AML-193 (cell line): ENCODE results near the gene HOXD12.
A peak's percentile ranks its signal among the peaks of the same experiment; 100 is the strongest.

Experiments
- DNase-seq, 2 experiments: peaks; one replicate each; lab custom pipeline; 2025; lab: John Stamatoyannopoulos, UW

Gene HOXD12

DNA sequence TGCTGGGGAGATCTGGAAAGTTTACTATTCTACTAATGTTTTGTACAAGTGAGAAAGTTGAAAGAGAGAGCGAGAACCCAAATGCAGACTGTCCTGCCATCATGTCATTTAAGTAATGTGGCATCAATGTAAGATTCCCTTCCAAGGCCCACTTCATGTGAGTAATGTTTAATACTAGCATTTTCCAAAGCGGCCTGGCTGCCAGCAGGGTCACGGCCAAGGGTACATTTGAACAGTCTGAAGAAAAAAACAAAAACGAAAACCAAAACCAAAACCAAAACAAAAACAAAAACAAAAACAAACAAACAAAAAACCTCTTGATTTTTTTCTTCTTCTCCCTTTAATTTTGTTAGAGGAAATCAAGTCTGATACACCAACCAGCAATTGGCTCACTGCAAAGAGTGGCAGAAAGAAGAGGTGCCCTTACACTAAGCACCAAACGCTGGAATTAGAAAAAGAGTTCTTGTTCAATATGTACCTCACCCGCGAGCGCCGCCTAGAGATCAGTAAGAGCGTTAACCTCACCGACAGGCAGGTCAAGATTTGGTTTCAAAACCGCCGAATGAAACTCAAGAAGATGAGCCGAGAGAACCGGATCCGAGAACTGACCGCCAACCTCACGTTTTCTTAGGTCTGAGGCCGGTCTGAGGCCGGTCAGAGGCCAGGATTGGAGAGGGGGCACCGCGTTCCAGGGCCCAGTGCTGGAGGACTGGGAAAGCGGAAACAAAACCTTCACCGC is 19.2 kb downstream of the HOXD12 start:
- DNase-seq = no peak

DNA sequence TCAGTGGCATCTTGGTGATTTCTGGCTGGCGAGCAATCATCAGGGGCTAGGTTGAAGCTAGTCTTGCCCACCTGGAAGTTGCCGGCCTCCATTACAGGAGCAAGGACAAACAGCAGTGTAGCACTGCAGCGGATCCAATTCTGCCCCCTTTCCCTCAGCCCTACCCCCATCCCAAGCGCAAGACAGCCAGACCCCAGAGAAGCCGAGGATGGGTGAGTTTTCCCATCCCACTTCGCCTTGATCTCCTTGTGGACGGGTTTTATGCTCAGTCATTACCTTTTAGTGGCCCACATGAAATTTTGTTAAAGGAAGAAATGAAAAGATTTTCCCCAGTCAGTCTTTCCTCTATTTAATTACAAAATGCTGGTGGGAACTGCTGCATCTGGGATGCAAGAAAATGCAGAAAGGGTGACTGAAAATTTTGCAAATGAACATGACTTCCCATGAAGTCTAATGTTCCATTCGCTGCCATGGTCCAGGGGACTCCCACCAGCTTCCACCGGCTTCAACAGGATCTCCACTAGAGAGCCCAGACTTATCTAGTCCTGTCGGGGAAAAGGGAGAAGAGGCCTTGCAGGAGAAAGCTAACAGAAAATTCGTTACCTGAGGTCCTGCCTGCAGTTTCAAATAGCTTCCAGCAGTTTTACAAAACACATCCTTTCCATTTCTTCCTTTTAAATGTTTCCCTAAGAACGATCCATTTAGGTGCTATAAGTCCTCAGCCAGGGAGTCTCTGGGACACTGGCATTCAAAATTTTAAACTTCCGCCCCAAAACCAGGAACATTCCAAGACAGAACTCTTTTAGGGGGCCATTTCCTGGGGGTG is 21.0 kb downstream of the HOXD12 start:
- DNase-seq = no peak

DNA sequence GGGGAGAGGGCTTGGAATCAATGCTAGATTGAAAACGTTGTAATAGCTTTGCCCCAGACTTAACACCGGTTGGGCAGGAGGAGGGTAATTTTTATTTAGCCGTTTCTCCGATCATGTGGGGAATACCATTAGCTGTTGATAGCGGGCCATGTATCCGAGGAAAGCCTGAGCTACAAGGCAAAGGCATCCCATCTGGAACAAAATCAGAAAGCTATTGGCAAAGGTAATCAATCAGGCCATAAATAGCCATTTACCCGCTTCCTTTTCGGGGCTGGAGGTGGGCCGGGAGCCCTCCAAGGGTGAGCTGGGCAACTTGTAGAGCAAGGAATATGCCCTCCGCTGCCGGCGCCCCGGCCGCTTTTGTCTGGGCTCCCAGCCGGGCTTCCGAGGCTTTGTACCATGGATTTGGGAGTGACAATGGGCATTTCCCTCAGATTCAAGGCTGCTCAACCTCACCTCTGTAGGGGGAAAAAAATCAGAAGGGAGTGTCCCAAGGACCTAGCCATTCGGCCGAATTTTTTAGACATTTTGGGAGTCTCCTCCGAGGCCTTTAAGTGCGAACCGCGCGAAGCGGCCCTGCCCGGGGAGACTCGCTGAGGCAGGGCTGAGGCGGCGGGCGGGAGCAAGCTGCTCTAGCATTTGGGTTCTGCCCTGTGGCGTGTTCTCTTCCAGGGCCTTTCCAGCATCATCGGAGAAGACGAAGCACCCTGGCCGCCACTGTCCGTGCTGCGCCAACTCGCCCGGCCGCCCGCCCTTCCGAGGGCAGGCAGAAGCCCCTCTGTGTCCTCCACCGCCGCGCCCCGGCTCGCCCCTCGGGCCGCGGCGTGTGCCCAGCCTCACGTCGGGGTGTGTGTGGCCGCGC is 21.8 kb downstream of the HOXD12 start:
- no peak for DNase-seq

DNA sequence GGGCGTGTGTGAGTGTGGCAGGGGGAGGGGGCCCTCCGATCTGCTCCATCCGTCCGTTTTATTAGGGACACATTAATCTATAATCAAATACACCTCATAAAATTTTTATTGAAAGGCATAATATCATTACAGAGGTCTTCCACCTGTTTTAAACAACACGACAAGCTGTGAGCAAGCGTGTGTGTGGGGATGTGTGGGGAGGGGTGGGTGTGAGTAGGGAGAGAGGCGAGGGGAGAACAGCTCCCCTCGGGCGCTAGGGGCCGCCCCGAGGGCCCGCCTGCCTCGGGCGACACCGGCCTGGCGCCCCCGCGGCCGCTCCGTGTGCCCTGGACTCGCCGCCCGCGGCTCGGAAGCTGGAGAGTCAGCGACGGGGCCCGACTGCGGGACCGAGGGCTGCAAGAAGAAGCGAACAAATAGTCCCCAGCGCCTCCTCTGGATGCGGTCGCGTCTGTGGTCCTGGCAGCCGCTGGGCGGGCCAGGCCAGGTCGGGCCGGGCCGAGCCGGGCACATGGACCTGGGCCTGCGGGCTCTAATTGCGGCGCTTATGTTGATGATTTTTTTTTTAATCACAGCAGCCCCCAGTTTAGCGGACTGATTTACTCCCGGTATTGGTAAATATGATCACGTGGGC is 22.6 kb downstream of the HOXD12 start:
- DNase-seq = no peak

DNA sequence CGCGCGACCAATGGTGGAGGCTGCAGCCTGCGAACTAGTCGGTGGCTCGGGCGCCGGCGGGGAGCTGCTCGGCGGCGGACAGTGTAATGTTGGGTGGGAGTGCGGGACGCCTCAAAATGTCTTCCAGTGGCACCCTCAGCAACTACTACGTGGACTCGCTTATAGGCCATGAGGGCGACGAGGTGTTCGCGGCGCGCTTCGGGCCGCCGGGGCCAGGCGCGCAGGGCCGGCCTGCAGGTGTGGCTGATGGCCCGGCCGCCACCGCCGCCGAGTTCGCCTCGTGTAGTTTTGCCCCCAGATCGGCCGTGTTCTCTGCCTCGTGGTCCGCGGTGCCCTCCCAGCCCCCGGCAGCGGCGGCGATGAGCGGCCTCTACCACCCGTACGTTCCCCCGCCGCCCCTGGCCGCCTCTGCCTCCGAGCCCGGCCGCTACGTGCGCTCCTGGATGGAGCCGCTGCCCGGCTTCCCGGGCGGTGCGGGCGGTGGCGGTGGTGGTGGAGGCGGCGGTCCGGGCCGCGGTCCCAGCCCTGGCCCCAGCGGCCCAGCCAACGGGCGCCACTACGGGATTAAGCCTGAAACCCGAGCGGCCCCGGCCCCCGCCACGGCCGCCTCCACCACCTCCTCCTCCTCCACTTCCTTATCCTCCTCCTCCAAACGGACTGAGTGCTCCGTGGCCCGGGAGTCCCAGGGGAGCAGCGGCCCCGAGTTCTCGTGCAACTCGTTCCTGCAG is 23.3 kb downstream of the HOXD12 start, which contains the start of gene HOXD9:
Gene HOXD9 (plus strand): TSS at position 37 of the 728 bp plus-strand sequence. CDS start 50 bp downstream, at position 87.
- DNase-seq = no peak

DNA sequence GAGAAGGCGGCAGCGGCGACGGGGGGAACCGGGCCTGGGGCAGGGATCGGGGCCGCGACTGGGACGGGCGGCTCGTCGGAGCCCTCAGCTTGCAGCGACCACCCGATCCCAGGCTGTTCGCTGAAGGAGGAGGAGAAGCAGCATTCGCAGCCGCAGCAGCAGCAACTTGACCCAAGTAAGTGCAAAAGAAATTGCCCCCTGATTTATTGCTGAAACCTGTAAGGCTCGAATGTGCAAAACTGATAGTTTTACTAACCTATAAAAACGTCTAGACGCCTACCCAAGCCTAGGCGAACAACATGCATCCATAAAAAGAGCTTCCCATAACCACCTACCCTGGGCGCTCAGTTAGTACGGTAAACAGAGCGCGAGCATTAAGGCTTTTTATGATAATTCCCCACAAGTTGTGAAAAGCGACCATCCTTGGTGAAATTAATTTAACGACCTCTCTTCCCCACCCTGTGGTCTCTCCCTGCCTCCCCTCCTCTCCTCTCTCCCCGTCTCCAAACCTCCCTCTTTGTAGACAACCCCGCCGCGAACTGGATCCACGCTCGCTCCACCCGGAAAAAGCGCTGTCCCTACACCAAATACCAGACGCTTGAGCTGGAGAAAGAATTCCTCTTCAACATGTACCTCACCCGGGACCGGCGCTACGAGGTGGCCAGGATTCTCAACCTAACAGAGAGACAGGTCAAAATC is 24.0 kb downstream of the HOXD12 start:
- no peak for DNase-seq

DNA sequence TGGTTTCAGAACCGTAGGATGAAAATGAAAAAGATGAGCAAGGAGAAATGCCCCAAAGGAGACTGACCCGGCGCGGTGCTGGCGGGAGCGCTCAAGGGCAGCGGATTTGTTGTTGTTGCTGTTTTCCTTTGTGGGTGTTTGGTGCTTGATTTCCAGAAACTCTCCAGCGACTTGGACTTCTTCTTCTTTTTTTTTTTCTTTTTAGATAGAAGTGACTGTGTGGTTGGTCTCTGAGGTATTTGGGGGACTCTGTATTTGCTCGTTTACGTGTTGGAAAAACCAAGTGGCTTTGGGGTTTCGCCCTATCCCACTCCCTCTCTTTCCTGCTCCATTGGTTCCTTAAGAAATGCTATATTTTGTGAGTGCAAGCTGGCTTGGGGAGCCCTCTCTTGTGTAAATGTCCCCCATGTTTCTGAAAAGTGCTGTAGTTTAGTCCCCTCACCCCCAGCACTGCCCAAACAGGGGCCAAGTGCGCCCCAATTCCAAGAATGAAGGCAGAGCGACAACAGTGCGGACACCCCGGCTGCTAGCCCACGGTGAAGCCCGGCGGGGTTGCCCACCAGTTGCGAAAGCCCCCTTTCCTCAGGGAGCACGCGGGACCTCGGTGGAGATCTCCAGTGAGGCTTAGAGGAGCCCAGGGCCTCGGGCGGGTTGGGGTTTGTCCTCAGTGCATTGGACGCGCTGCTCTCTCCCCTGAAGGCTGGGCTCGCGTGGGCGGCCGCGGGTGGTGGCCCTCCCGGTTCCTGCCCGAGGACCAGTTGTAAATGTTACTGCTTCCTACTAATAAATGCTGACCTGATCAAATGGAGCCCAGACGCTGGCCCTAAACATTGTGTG is 24.7 kb downstream of the HOXD12 start:
- DNase-seq = no peak

DNA sequence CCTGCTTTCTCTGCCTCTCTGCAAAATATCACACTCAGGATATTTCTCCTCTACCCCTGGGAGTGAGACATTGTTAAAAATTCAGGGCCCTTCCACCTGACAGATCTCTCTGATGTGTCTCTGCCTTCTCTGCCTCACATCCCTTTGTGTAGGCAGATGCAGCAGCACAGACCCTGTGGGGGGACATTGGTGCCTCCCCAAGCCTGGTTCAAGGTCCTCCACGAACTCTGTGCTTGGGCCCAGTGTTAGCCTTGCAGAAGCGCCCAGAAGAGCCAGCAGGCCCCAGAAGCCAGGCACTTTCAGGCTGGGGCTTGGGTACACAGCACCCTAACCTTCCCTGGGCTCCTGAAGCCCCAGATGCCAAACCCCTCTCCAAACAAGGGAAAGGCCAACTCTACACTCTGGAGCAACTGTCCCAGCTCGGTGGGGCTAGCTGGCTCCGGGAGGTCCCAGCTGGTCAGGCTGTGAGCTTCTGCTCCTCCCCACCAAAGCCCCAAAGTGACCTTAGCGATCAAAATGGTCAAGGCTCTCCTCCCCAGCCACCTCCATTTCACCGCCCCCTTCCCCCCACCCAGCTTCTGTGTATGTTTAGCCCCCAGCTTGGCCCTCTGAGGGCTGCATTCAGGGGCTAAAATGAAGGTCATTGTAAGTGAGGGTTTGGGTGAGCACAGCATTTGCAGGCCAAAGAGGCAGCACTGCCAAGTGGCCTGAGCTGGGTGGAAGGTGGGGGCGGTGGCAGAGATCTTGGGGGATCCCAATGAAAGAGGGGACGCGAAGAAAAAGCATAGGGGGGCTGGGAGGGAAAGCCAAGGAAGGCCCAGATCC is 25.6 kb downstream of the HOXD12 start:
- no peak for DNase-seq

DNA sequence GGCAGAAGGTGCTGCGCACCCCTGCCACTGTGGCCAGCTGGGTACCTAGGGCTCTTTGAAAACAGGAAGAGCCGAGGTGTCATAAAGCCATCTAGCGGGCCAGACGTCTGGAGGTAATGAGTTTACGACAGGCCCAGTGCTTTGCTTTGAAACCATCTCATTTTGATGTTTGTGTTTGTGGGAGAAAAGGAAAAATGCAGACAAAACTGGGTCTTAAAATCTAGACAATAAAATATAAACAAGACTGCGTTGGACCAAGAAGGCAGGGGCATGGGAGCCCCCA is 26.1 kb downstream of the HOXD12 start:
- no peak for DNase-seq

DNA sequence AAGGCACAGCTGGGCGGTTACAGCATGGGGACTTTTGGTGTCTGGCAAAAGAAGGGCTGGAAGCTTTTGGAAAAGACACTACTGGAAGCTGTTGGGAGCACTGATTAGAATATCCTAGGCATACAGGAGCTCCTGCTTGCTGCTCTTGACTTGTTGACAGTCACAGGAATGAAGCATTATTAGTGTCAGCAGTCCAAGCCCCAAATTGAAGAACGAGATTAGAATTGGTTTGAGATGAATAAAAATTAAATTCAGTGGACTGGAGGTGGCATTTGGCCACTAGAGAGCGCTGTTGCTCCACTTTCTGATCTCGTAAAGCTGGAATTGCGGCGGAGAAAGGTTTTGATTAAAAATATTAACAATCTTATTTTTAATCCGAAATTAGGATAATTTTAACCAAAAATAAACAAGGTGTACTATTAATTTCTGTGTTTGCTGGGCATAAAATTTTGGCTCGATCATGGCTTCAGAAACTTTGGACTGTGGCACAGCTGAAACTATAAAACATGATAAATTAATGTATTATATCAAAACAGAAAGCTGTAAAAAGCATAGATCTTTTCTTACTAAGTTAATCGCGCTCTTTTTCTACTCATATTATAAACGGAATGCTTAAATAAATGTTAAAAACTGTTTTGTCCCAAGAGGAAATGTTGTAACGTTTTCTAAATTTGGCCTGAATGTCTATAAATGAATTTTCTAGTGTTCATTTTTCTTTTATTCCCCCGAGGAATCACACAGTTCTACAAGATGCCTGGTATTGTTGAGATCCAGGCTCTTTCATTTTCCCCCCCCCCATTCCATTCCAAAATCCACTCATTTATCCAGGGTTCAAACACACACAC is 27.6 kb downstream of the HOXD12 start:
- peak; percentile 23 to 30 for DNase-seq

DNA sequence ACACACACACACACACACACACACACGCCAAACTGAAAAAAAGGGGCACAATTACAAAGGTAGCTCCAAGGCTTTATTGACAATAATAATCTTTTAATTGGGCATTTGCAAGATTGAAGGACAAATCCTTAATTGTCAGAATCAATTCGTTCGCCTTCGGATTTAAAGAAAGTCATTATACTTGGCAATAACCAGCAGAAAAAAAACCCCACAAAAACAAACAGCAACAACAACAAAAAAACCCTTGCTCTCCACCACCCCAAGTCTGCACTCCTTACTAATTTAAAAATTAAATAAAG is 28.1 kb downstream of the HOXD12 start:
- no peak for DNase-seq

DNA sequence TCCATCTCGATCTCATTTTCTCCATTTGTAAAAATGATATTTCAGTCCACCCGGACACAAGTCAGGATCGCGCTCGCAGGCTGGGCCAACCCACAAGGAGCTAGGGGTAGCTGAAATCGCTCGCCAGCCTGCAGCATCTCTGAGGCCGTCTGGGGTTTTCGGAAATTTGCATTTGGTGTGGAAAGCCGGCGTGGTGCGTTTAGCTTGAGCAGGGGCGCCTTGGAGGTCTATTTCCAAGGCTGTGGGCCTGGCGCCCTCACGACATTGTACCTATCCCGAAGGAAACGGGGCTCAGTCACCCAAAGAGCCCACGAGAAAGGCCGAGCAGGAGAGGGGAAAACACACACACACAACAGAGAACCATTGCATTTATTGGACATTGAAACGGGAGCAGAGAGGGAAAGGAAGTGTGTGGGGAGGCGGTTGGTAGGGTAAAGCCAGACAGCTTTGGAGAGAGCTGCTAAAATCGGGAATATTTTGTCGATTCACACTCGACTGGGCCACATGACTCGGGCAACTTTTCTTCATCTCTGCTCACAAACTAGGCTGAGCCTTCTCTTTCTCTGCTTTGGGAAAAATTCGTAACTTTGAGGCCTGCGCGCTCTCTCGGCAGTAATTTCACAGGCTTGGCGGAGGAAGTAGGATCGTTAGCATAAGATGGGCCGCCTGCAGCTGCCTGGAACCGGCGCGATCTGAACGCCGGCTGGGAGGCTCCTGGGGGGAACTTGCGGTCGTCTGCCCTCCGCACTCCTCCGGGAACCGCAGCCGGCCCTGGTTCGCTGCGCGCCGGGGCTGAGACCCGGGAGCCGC is 28.8 kb downstream of the HOXD12 start:
- DNase-seq = no peak

DNA sequence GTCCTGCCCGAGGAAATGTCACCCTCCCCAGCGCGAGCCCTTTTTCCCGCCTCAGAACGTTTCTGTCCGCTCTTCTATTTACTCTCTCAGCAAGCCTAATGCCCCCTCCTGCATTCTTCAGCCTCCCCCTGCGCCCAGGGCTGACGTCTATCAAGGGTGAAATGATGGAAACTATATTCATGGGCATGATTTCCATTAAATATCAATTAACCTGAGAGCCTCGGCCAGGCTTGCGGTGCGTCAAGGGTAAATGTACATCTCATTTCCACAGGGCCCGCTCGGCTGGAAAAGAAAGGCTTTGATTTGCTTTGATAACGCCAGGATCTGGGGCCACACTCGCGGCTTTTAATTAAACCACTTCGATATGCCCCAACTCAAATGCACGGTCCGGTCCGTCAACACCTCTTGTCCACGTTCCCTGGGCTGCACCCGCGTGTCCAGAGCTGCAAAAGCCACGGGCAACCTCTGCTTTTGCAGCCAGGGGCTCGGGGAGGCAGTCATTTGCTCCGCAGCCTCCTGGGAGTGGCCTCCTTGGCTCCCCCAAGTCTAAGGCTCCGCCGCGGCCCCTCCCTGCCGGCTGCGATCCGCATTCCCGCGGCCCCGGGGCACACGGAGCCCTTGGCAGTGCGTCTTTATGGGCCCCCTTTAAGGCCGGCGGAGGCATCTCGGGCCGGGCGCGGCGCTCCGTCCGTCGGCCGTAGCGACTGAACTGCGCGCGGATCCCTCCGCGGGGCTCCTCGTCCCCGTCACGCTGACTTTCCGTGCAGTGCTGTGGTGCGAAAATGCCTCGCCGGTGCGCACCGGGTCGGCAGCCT is 29.6 kb downstream of the HOXD12 start, which contains the start of gene HOXD8:
Gene HOXD8 (plus strand): TSS at position 724 of the 815 bp plus-strand sequence. CDS start 662 bp downstream, outside the sequence.
- no peak for DNase-seq

DNA sequence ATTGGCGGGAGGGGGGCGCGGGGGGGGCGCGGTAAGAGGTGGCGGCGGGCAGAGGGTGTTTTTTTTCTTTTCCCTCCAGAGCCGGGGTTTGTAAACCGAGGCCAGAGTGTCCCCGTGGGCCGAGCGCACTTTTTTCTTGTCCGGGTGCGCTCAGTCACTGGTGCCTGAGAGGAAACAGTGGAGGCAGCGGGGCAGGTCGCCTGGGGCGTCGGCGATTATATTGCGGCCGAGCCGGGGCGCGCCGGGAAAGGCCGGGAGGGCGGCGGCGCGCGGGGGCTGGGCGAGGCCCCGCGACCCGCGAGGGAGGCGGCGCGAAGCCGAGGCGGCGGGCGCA is 30.2 kb downstream of the HOXD12 start:
- DNase-seq = no peak

DNA sequence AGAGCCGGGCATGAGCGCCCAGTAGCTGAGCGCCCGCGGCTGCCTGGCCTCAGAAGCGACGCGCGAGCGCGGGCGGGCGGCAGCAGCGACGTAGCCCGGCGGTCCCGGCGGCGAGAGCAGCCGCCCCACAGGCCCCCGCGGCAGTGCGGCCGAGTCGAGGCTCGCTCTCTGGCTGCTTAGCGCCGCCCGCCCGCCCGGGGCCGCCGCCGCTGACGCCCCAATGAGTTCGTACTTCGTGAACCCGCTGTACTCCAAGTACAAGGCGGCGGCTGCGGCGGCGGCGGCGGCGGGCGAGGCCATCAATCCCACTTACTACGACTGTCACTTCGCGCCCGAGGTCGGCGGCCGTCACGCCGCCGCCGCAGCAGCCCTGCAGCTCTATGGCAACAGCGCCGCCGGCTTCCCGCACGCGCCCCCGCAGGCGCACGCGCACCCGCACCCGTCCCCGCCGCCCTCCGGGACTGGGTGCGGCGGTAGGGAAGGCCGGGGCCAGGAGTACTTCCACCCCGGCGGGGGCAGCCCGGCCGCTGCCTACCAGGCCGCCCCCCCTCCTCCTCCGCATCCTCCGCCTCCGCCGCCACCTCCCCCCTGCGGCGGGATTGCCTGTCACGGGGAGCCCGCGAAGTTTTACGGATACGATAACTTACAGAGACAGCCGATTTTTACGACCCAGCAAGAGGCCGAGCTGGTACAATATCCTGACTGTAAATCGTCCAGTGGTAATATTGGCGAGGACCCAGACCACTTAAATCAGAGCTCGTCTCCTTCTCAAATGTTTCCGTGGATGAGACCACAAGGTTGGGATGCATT is 30.8 kb downstream of the HOXD12 start:
- no peak for DNase-seq
